ENCODE measurements around the gene KLC3.

GRCh38 chr19:45303269-45304060, 37.1 kb upstream of the KLC3 start:
- TF ChIP-seq REST (IDR thresholded peaks at IDR 0.05; ENCODE audit: insufficient read depth in 1 of 2, low read depth in 2 of 2, low read length in 1 of 2) = no peak
- no peak for TF ChIP-seq CTCF (IDR thresholded peaks at IDR 0.05)

Data from Panc1 (cell line).